GDM1 (cell line): ENCODE data around the gene PGLYRP1.

ENCODE experiments used
- DNase-seq: peaks from one replicate; lab custom pipeline; 2025; lab: John Stamatoyannopoulos, UW

The PGLYRP1 gene

DNA sequence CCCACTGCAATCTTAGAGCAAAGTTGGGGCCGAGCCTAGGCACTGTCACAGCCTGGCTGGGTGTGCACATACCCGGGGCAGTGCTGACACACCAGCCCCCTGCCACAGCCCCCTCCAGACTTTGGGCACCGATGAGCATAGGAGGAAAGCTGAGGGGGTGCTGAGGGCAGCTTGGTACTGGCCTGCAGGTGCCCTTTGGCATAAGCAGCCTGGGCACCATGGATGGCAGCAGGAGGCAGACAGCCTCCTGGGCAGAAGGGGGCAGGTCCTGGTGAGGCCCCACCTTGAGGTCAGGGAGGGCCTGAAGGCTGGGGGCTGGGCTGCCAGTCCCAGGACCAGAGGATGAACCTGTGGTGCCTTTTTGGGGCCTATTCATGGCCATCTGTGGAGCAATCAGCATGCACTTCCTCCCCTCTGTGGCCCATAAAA is 9.8 kb upstream of the PGLYRP1 start:
- no peak for DNase-seq

- no peak for DNase-seq
These were observed 9.1 kb upstream of the PGLYRP1 start for GRCh38 chr19:46031781-46032596.

DNA sequence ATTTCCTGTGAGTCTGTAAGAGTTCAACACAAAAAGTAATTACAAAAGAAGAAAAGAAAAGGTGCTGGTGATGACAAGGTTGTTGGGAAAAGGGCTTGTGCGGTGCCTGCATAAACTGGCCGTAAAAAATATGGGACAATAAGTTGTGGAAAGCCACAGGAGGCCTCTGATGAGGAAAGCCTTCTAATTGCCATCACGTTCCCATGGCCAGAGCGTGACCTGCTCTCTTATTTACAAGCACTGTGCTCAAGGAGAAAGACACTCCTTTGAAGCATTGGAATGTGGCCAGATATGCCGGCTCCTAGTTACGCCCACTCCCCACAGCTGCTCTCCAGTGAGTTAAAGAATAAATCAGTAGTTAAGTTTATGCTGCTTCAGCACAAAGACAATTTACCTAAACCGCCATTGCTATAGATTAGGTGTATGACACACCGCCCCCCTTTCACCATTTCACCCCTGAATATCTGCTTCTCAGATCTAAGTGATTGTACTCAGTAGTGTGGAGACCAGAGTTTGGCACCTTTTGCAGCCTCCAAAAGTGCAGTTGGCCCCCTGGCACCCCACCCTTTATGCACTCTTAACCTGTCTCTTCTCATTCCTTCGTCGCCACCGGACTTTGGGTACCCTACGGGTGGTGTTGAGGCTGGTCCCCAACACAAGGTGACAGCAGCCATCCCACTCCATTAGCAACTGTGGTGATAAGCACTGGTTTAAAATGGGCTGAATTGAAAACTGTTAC is 8.1 kb upstream of the PGLYRP1 start:
- no peak for DNase-seq

- DNase-seq, result no peak
These were observed 3.0 kb upstream of the PGLYRP1 start for GRCh38 chr19:46025835-46026234.

GRCh38 chr19:46023311-46023779 is 492 bp upstream of the PGLYRP1 start:
- no peak for DNase-seq

DNA sequence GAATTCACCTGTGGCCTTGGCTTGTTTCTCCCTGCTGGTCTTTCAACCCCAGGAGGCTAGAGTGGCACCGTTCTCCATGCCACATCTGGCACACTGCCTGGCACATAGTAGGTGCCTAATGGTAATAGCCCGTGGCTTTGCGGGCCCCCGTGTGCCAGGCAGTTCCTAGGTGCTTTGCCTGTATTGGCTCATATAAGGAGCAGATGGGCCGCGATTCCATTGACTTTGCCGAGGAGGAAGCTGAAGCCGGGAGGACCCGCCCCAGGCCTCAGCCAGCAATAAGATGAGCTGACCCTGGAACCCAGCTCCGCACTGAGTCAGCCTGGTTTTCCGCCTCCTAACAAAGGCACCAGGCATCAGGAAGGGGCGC is 807 bp downstream of the PGLYRP1 start:
- DNase-seq, result no peak

DNA sequence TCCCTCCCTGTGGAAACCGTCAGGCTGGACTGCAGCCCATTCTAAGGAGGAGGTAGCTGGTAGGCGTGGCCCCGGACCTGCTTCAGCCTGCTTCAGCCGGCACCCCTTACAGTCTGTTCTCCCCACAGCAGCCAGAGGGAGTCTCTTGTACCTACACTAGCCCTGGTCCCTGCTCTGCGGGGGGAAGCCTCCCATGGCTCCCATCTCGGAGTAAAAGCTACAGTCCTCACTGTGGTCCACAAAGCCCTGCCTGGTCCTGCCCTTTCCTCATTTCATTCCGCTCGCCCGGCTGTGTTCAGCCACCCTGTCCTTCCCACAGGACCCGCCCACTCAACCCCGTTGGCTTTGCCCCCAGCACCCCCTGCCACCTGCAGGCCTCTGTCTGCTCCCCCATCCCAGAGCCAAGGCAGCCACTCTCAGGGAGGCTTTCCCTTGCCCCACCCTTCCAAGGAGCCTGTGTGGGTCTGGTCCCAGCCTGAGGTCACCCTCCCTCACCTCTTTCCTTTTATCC is 1.3 kb downstream of the PGLYRP1 start:
- no peak for DNase-seq

GRCh38 chr19:46020819-46021125 is 2.1 kb downstream of the PGLYRP1 start:
- no peak for DNase-seq

GRCh38 chr19:46019270-46019669 is 3.6 kb downstream of the PGLYRP1 start:
- no peak for DNase-seq

GRCh38 chr19:46018729-46019251 is 4.1 kb downstream of the PGLYRP1 start:
- no peak for DNase-seq

- no peak for DNase-seq
These were observed 4.8 kb downstream of the PGLYRP1 start for GRCh38 chr19:46017874-46018675.

GRCh38 chr19:46017095-46017429 is 5.8 kb downstream of the PGLYRP1 start:
- no peak for DNase-seq

DNA sequence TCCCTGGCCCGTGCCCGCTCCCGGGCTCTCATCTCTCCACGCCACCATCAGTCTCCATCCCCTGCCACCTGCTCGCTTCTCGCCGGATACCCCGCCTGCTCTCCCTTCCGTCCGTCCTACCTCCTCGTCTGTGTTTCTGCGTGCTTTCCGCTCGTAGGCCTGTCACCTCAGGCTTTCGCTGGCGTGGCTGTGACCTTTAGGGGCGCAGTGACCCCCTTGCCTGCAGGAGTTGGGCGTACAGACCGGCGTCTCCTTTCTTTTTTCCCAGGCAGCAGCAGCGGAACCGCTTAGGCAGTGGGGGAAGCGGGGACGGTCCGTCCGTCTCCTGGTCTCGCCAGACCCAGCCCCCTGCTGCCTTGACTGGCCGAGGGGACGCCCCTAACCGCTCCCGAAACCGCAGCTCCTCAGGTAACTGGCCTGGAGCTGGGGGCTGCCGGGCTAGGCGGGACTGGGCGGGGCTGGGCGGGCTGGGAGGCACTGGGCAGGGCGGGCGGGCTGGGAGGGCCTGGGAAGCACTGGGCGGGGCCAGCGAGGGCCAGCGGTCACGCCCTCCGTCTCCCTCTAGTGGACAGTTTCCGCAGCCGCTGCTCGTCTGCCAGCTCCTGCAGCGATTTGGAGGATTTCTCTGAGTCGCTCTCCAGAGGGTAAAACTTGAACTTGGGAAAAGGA is 6.3 kb downstream of the PGLYRP1 start:
- no peak for DNase-seq

DNA sequence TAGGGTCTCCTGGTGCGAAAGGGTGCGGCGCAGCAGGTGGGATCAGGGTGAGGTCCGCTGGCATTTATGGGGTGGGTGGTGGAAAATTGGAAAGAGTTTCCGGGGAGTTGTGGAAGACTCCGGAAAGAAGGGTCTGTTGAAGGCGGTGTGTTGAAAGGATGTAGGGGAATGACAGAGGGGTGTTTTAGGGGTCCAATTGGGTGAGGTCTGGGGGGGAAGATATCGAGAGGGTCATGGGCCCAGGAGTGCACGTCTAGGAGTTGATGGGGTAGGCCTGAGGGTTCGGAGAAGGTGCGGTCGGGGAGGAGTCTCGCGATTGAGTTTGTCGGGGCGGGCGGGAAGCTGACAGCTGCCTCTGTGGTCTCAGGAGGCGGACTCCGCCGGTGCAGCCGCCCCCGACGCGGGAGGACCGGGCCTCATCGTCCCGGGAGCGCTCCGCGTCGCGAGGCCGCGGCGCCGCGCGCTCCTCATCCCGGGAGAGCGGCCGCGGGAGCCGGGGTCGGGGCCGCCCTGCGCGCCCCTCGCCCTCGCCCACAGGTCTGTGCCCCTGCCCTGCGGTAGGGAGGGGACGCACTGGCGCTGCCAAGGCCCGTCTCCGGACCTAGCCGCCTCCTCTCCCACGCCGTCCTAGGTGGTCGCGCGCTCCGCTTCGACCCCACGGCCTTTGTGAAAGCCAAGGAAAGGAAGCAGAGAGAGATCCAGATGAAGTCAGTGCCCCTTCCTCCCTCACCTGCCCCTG is 7.0 kb downstream of the PGLYRP1 start:
- no peak for DNase-seq

- no peak for DNase-seq
These were observed 7.7 kb downstream of the PGLYRP1 start for GRCh38 chr19:46014941-46015686.

- no peak for DNase-seq
These were observed 8.3 kb downstream of the PGLYRP1 start for GRCh38 chr19:46014534-46014933.

- peak; percentile 26 for DNase-seq
These were observed 13.0 kb downstream of the PGLYRP1 start for GRCh38 chr19:46009530-46010510.

- no peak for DNase-seq
These were observed 16.4 kb downstream of the PGLYRP1 start for GRCh38 chr19:46006411-46006810.

DNA sequence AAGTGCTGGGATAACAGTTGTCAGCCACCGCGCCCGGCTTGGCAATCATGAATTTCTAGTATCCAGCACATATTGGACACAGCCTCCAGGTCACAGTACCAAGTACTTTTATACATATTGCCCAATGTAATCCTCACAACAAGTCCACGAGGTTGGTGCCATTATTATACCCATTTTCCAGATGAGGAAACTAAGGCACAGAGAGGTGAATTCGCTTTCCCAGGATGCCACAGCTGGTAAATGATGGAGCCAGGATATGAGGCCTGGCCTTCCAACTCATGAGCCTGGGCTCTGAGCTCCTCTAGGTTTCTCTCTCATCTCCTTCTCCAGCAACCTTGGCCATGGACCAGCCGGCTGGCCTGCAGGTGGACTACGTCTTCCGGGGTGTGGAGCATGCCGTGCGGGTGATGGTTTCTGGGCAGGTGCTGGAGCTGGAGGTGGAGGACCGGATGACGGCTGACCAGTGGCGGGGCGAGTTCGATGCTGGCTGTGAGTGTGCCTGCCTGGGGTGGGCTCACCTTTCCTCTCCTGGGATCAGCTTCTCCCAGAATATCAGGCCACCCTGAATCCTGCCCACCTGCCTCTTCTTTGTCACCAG is 20.1 kb downstream of the PGLYRP1 start:
- no peak for DNase-seq
